Renal cortical epithelial cell (primary cell): Measurements from ENCODE around the gene SLC37A1. TPM values are rescaled to one million over a fixed set of nuclear protein-coding genes. Genes with fewer than 3 reads are reported as not detected.

Experiments used
- DNase-seq: peaks from one replicate; pipeline ENCODE4 v3.0.0-alpha.2; 2011; ENCODE audit warnings: low read depth
- total RNA-seq: library from RNA; depleted of rRNA; stranded (reverse); fragments of >200 nt; gene quantifications from 2 replicates; pipeline ENCODE4 v1.2.3, GENCODE V29; 2014

Gene SLC37A1
- total RNA-seq, 1 donor from 2014 or later, result 15.0 TPM

GRCh38 chr21:42505090-42505726 is 8.4 kb upstream of the SLC37A1 start:
- no peak for DNase-seq

DNA sequence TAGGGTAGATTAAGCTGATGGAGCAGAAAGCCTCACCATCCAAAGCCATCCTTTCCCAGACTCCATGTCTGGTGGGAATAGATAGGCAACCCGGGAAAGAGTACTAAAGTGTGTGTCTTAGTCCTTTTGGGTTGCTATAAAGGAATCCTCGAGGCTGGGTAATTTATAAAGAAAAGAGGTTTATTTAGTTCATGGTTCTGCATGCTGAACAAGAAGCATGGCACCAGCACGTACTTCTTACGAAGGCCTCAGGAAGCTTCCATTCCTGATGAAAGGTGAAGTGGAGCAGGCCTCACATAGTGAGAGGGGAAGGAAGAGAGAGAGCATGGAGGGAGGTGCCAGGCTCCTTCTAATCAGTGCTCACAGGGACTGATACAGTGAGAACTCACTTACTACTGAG is 6.2 kb upstream of the SLC37A1 start:
- DNase-seq, result no peak

- no peak for DNase-seq
These were observed 5.3 kb upstream of the SLC37A1 start for GRCh38 chr21:42508371-42508770.

- DNase-seq, result no peak
These were observed 4.4 kb upstream of the SLC37A1 start for GRCh38 chr21:42509244-42509643.

GRCh38 chr21:42512346-42513034 is 1.2 kb upstream of the SLC37A1 start:
- no peak for DNase-seq

- no peak for DNase-seq
These were observed 582 bp downstream of the SLC37A1 start for GRCh38 chr21:42513985-42514882.

DNA sequence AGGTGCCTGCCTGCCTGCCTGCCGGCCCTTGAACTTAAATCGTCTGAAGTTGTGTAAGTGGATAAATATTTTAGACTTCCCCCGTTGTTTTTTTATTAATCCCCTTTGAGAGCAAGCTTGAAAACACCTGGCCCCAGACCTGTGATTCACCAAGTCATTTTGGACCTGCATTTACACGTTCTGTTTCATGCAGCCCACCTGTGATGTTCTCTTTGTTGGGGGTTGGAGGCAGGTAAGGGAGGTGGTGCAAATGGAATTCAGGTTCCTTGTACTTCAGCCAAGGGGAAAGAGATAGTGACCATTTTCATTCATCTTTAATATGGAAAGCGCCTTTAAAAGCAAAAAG is 1.2 kb downstream of the SLC37A1 start:
- DNase-seq, result no peak

DNA sequence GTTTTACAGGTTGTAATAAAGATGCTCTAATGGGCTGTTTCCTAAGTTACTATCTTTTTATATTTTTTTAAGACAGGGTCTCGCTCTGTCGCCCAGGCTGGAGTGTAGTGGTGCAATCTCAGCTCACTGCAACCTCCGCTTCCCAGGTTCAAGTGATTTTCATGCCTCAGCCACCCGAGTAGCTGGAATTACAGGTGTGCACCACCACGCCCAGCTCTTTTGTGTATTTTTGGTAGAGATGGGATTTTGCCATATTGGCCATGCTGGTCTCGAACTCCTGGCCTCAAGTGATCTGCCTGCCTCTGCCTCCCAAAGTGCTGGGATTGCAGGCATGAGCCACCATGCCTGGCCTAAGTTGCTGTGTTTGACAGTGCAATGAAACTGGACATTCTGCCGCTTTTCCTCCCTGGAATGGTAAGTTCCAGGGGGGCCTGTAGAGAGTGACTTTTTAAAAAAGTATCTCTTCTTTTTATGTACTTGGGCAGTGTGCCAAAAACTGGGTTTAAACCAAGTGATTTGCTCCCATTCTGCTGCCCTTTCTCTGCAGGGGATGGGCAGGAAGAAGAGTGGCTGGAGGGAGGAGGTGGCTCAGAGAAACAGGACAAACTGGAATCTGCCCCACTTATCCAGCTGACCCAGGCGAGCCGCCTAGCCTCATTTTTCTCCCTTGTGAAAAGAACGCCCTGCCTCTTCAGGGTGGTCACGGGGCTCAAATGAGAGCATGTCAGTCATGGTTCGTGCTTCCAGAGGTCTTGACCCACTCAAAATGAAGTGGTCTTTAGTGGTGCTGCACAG is 2.3 kb downstream of the SLC37A1 start:
- DNase-seq, result no peak

DNA sequence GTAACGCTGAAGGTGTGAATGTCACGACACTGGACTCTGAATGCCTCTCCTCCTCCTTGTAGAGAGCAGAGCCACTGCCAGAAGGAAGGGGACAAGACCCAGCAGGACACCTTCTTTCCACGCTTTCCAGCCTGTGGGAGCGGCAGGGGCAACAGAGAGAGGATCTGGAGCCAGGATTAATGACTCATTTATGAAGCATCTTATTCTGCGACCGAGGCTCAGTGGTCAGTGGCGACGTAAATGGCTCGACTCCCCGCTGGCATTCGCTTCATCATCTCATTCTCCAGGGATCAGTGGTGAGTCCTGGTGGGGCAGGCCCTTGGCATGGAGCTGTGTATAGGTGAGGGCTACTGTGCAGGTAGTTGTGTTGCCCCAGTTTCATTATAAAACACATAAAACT is 4.6 kb downstream of the SLC37A1 start:
- DNase-seq, result peak; percentile 61

GRCh38 chr21:42518626-42519025 is 5.0 kb downstream of the SLC37A1 start:
- DNase-seq, result no peak

GRCh38 chr21:42520628-42521253 is 7.1 kb downstream of the SLC37A1 start:
- DNase-seq, result no peak

DNA sequence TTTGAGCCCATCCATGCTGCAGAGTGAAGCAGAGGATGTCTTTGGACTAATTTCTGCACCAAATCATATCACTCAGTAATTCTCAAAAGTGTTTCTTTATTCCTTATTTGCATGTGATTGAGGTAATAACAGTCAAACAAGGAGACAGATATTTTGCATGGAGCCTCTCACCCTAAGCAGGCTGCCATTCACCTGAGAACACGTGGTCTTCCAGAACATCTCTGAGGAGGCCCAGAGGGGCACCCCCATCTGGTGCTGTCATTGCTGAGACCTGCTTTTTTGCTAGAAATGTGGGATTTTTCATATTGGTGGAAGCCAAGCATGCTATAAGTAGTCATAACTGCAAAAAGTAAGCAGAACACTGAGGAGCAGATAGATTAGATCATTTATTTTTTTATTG is 7.7 kb downstream of the SLC37A1 start:
- DNase-seq, result no peak

GRCh38 chr21:42521805-42522204 is 8.2 kb downstream of the SLC37A1 start:
- DNase-seq, result no peak

GRCh38 chr21:42522271-42522670 is 8.6 kb downstream of the SLC37A1 start:
- no peak for DNase-seq

GRCh38 chr21:42522771-42523170 is 9.1 kb downstream of the SLC37A1 start:
- no peak for DNase-seq

DNA sequence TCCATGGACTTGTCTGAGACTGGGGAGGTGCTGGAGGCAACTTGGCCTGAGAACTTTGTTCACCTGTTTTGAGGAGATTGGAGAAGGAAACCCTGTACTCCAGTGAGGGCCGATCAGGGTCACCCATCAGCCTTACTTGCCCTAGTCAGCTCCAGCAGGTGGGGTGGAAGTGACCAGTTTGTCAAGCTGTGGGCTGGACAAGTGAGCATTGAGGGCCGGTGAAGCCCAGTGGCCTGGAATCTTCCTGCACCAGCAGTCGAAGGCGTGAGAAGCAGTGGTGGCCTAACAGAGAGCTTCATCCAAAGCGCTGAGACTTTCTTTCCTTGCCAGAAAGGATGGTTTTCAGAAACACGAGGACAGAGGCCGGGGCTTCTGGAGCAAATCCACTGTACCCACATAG is 9.6 kb downstream of the SLC37A1 start:
- no peak for DNase-seq

DNA sequence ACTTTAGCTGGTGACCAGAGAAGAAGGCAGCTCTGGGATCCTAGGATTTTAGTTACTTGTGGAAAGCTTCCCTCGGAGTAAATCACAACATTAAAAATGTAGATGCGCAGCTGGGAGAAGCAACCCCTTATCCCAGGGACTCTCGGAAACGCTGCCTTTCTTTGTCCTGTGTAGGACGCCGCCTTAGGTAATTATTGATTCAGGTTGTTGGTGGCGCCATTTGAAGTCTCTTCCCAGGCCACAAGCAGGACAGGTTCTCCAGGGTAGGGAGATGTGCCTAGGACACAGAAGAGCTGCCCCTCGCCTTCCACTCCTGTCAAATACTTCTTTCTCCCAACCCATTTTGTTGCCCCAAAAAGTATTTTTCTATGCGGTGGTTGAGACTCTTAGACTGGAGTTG is 10.3 kb downstream of the SLC37A1 start:
- no peak for DNase-seq

GRCh38 chr21:42524341-42525028 is 10.8 kb downstream of the SLC37A1 start:
- no peak for DNase-seq

DNA sequence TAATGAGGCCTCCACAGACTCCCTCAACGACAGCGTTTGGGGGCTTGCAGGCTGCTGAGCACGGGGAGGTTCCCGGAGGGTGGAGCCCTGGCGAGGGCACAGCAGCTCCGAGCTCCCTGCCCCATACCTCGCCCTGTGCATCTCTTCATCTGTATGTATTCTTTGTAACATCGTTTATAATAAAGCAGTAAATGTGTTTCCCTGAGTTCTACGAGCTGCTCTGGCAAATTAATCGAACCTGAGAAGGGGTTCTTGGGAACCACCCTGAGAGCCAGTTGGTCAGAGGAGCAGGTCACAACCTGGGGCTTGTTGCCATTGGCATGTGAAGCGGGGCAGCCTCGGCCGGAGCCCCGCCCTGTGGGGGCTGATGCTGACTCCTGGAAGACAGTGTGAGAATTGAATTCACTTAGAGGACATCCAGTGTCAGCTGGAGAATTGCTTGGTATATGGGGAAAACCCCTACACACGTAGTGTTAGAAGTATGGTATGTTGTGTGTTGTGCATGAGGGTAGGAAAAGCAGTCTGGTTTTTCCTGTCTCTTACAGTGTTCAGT is 11.5 kb downstream of the SLC37A1 start:
- DNase-seq, result no peak

GRCh38 chr21:42525676-42526378 is 12.2 kb downstream of the SLC37A1 start:
- no peak for DNase-seq
